ENCODE measurements around the gene HNRNPM. TPM values are rescaled to one million over a fixed set of nuclear protein-coding genes. Genes with fewer than 3 reads are reported as not detected.
A peak's percentile ranks its signal among the peaks of the same experiment; 100 is the strongest.

HNRNPM gene
- total RNA-seq, 1 donor from 2014 or later: 317 TPM

DNA sequence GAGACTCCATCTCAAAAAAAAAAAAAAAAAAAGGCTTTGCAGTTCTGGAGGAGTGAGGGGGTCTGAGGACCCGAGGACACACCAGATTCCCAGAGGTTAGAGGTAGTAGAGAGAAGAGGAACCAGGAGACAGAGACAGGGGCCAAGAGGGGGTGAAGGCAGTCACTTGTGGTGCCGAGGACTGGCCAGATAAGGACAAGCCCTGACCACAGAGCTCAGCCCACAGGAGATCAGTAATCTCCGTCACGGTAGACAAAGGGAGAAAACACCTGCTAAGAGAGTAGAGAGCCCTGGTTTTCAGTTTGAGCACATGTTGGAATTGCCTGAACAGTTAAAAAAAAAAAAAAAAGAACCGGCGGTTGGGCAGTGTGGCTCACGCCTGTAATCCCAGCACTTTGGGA is 59.4 kb downstream of the HNRNPM start:
- H3K4me3 Mint-ChIP-seq: peak overlapping the region; percentile 75
- no peaks in the 10 kb centered on the region for H3K9me3 Mint-ChIP-seq
- DNase-seq (ENCODE audit: extremely low spot score, unreplicated experiment): no peak
- H3K4me1 Mint-ChIP-seq (ENCODE audit: unreplicated experiment): peaks cover 12% of the 10 kb centered on the region
- no peaks in the 10 kb centered on the region for H3K27me3 Mint-ChIP-seq
- H3K27ac Mint-ChIP-seq: no peak overlapping the region
- TF ChIP-seq, protein P1, sequence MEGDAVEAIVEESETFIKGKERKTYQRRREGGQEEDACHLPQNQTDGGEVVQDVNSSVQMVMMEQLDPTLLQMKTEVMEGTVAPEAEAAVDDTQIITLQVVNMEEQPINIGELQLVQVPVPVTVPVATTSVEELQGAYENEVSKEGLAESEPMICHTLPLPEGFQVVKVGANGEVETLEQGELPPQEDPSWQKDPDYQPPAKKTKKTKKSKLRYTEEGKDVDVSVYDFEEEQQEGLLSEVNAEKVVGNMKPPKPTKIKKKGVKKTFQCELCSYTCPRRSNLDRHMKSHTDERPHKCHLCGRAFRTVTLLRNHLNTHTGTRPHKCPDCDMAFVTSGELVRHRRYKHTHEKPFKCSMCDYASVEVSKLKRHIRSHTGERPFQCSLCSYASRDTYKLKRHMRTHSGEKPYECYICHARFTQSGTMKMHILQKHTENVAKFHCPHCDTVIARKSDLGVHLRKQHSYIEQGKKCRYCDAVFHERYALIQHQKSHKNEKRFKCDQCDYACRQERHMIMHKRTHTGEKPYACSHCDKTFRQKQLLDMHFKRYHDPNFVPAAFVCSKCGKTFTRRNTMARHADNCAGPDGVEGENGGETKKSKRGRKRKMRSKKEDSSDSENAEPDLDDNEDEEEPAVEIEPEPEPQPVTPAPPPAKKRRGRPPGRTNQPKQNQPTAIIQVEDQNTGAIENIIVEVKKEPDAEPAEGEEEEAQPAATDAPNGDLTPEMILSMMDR (conservative IDR thresholded peaks at IDR 0.05): no peak
- no peaks in the 10 kb centered on the region for H3K36me3 Mint-ChIP-seq

DNA sequence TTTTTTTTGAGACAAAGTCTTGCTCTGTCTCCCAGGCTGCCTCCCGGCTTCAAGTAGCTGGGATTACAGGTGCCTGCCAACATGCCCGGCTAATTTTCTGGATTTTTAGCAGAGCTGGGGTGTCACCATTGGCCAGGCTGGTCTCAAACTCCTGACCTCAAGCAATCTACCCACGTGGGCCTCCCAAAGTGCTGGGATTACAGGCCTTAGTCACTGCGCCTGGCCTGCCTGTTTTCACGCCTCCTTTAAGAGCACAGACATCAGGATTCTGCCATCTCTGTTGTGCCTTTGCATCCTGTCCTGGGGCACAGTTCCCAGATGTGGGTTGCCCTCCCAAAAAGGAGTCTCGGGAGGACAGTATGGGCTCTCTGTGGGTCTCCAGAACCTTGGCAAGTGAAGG is 60.1 kb downstream of the HNRNPM start:
- no peaks in the 10 kb centered on the region for H3K36me3 Mint-ChIP-seq
- H3K27ac Mint-ChIP-seq: peak overlapping the region; percentile 36
- DNase-seq (ENCODE audit: extremely low spot score, unreplicated experiment): no peak
- H3K4me1 Mint-ChIP-seq (ENCODE audit: unreplicated experiment): peaks cover 12% of the 10 kb centered on the region
- H3K9me3 Mint-ChIP-seq: no peaks in the 10 kb centered on the region
- no peaks in the 10 kb centered on the region for H3K27me3 Mint-ChIP-seq
- TF ChIP-seq, protein P1 (conservative IDR thresholded peaks at IDR 0.05): no peak
- H3K4me3 Mint-ChIP-seq: peak overlapping the region; percentile 82

DNA sequence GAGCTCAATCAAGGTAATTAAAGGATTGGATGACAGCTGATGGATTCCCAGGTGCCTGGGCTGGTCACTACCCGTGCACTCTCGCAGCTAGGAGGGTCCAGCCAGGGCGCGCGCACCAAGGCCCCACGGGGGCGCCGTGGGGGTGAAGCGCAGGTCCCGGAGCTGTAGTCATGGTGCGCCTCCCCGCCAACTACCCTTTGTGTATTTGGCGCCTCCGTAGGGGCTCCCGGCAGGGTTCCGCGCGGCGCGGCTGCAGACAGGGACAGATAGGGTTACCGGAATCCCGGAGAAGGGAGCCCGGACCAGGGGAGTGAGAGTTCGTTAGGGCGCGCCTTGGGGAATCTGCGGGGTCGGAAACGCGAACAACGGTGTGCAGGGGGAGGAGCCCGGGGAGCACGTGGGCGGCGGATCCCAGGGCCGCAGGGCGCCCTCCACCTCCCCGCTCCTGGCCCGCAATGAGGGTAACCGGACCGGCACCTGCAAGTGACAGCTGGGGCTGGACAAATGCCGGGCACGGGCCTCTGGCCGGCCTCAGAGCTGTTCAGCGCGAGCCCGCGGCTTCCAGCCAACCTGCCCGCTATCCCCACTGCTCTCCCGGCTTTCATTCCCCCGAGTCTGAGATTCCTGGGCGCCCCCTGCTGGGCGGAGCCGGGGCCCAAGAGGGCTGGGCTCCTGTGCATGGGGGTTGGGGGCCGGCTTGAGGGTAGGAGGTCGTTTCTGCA is 61.1 kb downstream of the HNRNPM start:
- Mint-ChIP-seq H3K27me3 (no peaks in the 10 kb centered on the region), H3K27ac (peak overlapping the region; percentile 74), H3K4me3 (peak overlapping the region; percentile 91), H3K9me3 (no peaks in the 10 kb centered on the region), H3K4me1 (ENCODE audit: unreplicated experiment) (peaks cover 4% of the 10 kb centered on the region), H3K36me3 (no peaks in the 10 kb centered on the region)
- TF ChIP-seq, protein P1 (conservative IDR thresholded peaks at IDR 0.05): peak; percentile 94
- DNase-seq (ENCODE audit: extremely low spot score, unreplicated experiment): peak; percentile 89

DNA sequence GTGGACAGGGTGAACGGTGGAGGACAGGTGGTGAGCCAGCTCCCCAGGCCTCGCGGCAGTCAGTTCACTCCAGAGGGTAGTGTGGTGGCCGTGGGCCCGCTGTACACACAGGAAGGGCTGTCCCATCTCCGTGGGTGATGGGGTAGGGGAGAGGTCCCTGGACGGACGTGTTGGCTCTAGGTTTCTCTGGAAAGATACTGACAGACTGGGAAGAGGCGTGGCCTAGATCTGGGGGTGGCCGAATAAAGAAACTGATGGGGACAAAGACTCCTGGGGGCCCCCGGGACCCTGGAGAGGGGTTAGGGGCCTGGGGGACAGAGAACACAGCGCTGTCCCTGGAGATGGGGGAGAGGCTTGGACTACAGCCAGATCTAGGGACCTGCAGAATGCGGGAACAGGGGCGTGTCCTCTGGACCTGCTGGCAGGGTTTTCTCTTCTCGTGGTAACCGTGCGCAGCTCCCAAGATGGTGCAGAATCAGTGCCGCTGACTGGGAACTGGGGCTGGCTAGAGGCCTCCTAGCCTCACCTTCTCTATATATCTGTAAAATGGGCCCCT is 61.7 kb downstream of the HNRNPM start:
- H3K27ac Mint-ChIP-seq: peak overlapping the region; percentile 74
- TF ChIP-seq, protein P1 (conservative IDR thresholded peaks at IDR 0.05): peak; percentile 26
- no peaks in the 10 kb centered on the region for H3K27me3 Mint-ChIP-seq
- H3K36me3 Mint-ChIP-seq: no peaks in the 10 kb centered on the region
- H3K9me3 Mint-ChIP-seq: no peaks in the 10 kb centered on the region
- peaks cover 4% of the 10 kb centered on the region for H3K4me1 Mint-ChIP-seq (ENCODE audit: unreplicated experiment)
- H3K4me3 Mint-ChIP-seq: peak overlapping the region; percentile 91
- no peak for DNase-seq (ENCODE audit: extremely low spot score, unreplicated experiment)

DNA sequence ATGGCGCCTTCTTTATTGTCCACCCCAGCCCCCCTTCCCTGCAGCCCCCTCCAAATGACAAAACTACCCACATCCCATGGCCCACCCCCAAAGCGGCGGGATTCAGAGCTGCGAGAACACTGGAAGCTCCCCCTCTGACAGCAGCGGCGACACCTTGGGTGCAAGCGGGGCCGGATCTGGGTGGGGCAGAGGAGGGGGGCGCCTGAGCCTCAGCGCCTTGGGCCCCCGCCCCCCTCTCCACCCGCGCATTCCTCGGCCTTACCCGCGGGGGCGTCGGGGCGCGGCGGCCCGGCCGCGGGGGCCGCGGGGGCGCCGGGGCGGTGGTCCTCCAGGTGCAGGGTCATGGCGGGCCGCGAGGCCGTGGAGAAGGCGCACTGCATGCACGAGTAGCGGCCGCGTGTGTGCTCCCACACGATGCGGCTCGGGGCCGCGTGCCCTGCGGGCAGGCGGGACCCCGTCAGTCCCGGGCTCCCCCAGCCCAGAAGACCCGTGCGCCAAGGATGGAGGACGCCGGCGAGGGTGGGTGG is 65.9 kb downstream of the HNRNPM start:
- H3K9me3 Mint-ChIP-seq: no peaks in the 10 kb centered on the region
- H3K36me3 Mint-ChIP-seq: peaks cover 3% of the 10 kb centered on the region
- H3K4me3 Mint-ChIP-seq: no peak overlapping the region
- H3K27ac Mint-ChIP-seq: no peak overlapping the region
- H3K27me3 Mint-ChIP-seq: no peaks in the 10 kb centered on the region
- TF ChIP-seq, protein P1 (conservative IDR thresholded peaks at IDR 0.05): no peak
- peaks cover 13% of the 10 kb centered on the region for H3K4me1 Mint-ChIP-seq (ENCODE audit: unreplicated experiment)
- no peak for DNase-seq (ENCODE audit: extremely low spot score, unreplicated experiment)

Measured in type B pancreatic cell (in vitro differentiated cells).